IMR-90 (cell line): ENCODE results near the gene EXOC4.

Source experiments
- CTCF ChIP-seq: conservative IDR thresholded peaks from 2 replicates; pipeline ENCODE4 v1.5.1; 2012; ENCODE audit warnings: mild to moderate bottlenecking, low read depth, low read length, improper control_type of control experiment
- FOS ChIP-seq: fragments of 150-350 bp; IDR thresholded peaks from 2 replicates; pipeline ENCODE4 v1.6.1; 2016; ENCODE audit warnings: low read depth, low read length
- NFE2L2 ChIP-seq: fragments of 150-350 bp; IDR thresholded peaks from 2 replicates; pipeline ENCODE4 v1.6.1; 2016; ENCODE audit warnings: low read depth, mild to moderate bottlenecking, low read length
- POLR2A ChIP-seq: IDR thresholded peaks from 2 replicates; pipeline ENCODE4 v1.6.1; 2012; ENCODE audit warnings: mild to moderate bottlenecking, low read depth, low read length
- RAD21 ChIP-seq: IDR thresholded peaks from 2 replicates; pipeline ENCODE4 v1.6.1; 2012; ENCODE audit warnings: low read length, improper control_type of control experiment
- RCOR1 ChIP-seq: IDR thresholded peaks from 2 replicates; pipeline ENCODE4 v1.6.1; 2012; ENCODE audit warnings: mild to moderate bottlenecking, low read length, improper control_type of control experiment; ENCODE audit not compliant: insufficient replicate concordance
- RFX5 ChIP-seq: IDR thresholded peaks from 2 replicates; pipeline ENCODE4 v1.8.0; 2012; ENCODE audit warnings: low read depth, mild to moderate bottlenecking, low read length, moderate library complexity
- SMC3 ChIP-seq: fragments of 150-350 bp; IDR thresholded peaks from 2 replicates; pipeline ENCODE4 v1.6.1; 2016; ENCODE audit warnings: low read depth, mild to moderate bottlenecking, antibody characterized with exemption, low read length, moderate library complexity
- USF2 ChIP-seq: fragments of 150-350 bp; IDR thresholded peaks from 2 replicates; pipeline ENCODE4 v1.6.1; 2017; ENCODE audit warnings: mild to moderate bottlenecking, antibody characterized with exemption, low read length, low read depth

- TF ChIP-seq RAD21 (no peak), CTCF (no peak), POLR2A (no peak), SMC3 (no peak), NFE2L2 (no peak), FOS (no peak), RFX5 (no peak), USF2 (no peak), RCOR1 (no peak)
Measured at GRCh38 chr7:133540096-133540860, 287.4 kb downstream of the EXOC4 start.
